GM18873 (cell line): ENCODE measurements around the gene C14orf119.

Experiments used
- ATAC-seq: cut with Tn5 transposase; IDR thresholded peaks from one replicate; pipeline ENCODE4 v1.9.1; 2021; ENCODE audit warnings: mild to moderate bottlenecking, moderate library complexity, moderate number of reproducible peaks; ENCODE audit not compliant: unreplicated experiment, low FRiP score

Gene C14orf119

GRCh38 chr14:23060536-23061260, 34.6 kb upstream of the C14orf119 start:
- no peak for ATAC-seq

- ATAC-seq = no peak
Measured at GRCh38 chr14:23062002-23062401, 33.3 kb upstream of the C14orf119 start.

GRCh38 chr14:23063601-23064000, 31.7 kb upstream of the C14orf119 start:
- no peak for ATAC-seq

GRCh38 chr14:23066368-23066767, 28.9 kb upstream of the C14orf119 start:
- no peak for ATAC-seq

GRCh38 chr14:23066855-23067744, 28.2 kb upstream of the C14orf119 start:
- no peak for ATAC-seq

- ATAC-seq = no peak
Measured at GRCh38 chr14:23067847-23068788, 27.2 kb upstream of the C14orf119 start.

GRCh38 chr14:23068789-23069412, 26.4 kb upstream of the C14orf119 start:
- ATAC-seq = no peak

GRCh38 chr14:23069413-23069806, 25.9 kb upstream of the C14orf119 start:
- no peak for ATAC-seq

GRCh38 chr14:23070262-23071129, 24.8 kb upstream of the C14orf119 start:
- no peak for ATAC-seq

- no peak for ATAC-seq
Measured at GRCh38 chr14:23071244-23071920, 23.9 kb upstream of the C14orf119 start.

GRCh38 chr14:23071921-23072539, 23.3 kb upstream of the C14orf119 start:
- no peak for ATAC-seq

- ATAC-seq = no peak
Measured at GRCh38 chr14:23074906-23075305, 20.4 kb upstream of the C14orf119 start.

- no peak for ATAC-seq
Measured at GRCh38 chr14:23076785-23077408, 18.4 kb upstream of the C14orf119 start.

GRCh38 chr14:23077962-23078361, 17.3 kb upstream of the C14orf119 start:
- ATAC-seq = no peak

- no peak for ATAC-seq
Measured at GRCh38 chr14:23078692-23079116, 16.6 kb upstream of the C14orf119 start.

- no peak for ATAC-seq
Measured at GRCh38 chr14:23079716-23080115, 15.6 kb upstream of the C14orf119 start.

- no peak for ATAC-seq
Measured at GRCh38 chr14:23080474-23080873, 14.8 kb upstream of the C14orf119 start.

GRCh38 chr14:23085458-23085857, 9.8 kb upstream of the C14orf119 start:
- ATAC-seq = no peak
